ENCODE results near the gene E4F1.
"Not testable (repeated sequence)": the region's sequence is repeated elsewhere in the genome, so short reads cannot be mapped to it uniquely, and the experiment has no call there.

Gene E4F1

DNA sequence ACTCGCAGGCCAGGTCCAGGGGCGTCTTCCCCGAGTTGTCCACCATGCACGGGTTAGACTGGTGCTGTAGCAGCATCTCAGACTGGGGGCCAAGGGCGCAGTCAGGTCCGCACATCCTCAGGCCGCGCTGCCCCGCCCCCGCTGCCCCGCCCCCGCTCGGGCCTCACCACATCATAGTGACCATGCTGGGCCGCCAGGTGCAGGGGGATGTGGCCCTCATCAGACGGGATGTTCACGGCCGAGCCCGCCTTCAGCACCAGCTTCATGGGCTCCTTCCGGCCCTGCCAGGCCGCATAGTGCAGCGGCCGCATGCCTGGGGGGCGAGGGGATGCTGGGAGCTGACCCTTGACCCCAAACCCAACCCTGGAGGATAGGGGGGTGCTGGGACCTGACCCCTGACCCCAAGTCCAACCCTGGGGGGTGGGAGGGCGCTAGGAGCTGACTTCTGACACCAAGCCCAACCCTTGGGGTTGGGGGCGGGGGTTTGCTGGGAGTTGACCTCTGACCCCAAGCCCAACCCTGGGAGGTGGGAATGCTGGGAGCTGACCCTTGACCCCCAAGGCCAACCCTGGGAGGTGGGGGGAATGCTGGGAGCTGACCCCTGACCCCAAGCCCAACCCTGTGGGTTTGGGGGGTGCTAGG is 34.0 kb upstream of the E4F1 start:
- DNase-seq (ENCODE audit: low spot score), result no peak

DNA sequence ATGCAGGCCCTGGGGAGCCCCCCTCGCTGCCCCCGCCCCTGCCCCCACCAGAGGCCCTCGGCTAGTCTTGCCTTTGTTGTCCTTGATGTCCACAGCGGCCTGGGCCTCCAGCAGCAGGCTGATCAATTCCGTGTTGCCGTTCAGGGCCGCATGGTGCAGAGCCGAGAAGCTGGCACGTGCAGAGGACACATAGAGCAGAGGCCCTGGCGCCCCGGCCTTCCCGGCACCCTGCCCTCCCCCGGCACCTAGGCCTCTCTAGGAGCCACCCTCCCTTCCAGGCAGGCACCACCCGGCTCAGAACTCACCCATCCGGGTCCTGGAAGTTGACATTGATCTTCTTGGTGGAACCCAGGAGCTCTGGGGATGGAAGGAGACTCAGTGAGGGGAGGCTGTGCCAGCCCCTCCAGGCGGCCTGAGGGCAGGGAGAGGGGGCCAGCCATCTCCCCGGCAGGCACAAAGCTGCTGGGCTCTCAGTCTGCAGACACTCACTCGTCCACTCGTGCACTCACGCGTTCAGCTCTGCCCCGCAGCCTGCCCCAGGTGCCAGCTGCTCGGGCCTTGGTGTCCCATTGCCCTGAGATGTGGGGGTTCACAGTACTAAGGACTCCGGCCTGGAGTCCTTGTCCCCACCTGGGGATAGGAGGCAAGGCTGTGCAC is 33.3 kb upstream of the E4F1 start:
- no peak for DNase-seq (ENCODE audit: low spot score)

DNA sequence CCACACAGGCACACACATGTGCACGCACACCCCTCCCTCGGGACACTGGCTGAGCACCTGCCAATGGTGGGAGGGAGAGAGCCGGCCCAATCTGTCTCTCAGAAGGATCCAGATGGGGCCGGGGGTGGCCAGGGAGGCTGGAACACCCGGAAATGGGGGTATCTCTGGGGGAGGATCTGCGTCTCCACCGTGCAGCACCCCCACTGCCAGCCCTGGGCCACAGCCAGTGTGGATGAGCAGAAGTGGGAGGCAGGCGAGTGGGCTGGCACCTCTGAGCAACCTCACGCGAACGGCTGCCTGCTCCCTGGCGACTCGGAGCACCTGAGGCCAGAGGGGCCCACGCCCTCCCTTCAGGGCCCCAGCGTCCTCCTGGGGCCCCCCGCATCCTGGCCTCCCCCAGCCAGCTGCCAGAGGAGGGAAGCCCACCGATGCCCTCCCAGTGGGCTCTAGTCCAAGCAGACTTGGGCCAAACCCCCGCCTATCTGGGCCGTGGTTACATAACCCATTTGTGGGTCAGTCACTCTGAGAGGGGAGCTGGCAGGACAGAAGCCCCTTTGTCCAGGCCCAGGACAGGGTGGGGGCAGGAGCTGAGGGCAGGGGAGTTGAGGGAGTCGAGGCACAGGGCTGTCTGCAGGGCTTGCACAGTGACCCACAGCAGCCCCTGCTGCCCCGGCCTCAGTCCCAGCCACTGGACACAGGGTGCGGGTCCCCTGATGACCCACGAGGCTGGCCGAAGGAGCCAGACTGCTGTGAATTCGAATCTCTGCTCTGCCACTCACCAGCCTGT is 32.5 kb upstream of the E4F1 start:
- no peak for DNase-seq (ENCODE audit: low spot score)

DNA sequence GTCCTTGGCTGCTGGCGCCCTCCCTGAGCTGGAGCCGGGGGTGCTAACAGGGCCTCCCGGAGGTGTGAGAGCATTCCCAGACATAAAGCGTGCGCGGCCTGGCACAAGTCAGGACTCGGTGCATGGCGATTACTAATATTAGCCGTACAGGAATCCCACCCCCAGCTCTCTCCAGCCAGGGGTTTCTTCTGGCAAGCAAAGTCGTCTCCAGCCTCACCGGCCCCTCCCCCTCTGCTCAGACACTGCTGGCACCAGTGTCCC is 32.0 kb upstream of the E4F1 start:
- DNase-seq (ENCODE audit: low spot score), result no peak

DNA sequence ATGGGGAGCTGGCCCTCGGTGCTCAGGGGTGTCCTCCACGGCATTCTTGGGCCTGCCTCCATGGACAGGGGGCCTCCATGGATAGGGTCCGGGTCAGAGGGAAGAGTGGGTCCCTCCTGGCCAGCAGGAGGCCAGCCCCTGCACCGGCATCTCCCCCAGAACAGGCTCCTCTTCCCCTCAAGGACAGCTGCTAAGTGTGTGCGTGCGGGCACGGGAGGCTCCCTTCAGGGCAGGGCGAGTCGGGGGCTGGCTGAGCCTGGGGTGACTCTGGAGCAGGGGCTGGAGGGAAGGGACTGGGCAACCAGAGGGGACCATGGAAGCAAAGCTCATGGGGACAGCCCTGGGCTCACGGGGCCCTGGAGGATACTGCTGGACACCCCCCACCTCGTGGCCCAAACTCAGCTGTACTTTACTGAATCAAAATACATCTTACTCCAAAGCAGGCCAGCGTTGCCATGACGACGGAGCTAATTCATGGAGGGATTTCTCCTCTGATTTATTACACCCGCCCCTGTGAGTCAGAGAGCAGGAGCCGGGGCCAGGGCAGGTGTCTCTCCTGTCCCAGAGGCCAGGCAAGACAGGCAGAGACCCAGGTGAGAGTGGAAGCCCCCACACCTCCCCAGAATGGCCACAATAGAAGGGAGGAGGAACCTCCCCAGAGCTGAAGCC is 29.1 kb upstream of the E4F1 start:
- no peak for DNase-seq (ENCODE audit: low spot score)

DNA sequence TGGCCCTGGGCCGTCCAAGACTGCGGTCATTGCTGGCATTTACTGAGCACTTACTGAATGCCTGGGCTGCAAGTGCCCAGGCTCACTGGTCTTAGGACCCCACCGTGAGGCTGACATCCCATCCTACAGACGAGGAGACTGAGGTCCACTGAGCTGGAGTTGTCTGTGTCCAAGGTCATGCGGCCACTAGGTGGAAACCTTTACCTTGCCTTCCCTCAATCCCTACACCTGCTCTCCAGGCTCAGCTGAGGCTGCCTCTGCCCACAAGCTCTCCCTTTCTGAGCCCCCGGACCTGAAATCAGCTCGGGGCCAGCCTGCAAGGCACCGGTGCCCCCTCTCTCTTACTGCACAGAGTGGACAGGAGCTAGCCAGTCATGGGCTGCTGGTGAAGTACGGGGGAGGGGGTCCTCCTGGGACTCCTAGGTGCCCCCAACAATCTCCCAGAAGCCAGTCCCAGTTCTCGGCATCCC is 28.5 kb upstream of the E4F1 start:
- peak; percentile 27 for DNase-seq (ENCODE audit: low spot score)

DNA sequence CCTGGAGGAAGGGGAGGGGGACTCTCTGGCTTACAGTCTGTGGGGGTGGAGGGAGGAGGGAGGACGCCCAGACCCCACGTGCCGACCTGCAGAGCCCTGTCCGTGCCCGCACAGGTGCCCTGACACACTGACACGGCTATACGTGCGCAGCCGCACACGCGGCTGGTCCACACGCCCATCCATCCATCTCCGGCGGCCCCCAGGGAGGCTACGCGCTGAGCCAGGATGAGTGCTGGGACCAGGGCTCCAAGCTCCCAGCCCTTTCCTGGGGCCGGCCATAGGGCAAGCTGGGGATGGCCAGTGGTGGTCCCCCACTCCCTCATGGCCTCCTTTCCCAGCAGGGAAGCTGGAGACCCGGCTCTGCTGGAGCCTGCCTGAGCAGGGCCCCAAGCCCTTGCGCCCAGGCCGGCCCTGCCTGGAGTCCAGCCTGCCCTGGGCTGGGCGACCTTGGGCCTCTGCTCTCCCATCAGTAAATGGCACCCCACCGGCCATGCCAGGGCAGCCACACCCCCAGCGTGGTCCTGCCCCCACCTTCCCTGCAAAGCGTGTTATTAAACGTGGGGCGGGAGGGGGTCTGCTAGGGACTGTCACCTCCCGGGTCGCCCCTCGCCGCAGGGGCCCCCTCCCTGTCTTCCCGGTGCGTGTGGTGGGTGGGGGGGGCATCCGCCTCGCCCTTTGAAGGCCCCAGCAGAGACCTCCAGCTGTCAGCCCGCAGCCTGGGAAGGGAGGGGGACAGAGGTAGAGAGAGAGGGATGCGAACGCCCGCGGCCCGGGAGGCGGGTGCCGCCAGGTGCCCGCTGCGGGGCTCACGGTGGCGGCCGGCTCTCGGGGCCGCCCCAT is 27.8 kb upstream of the E4F1 start:
- no peak for DNase-seq (ENCODE audit: low spot score)

DNA sequence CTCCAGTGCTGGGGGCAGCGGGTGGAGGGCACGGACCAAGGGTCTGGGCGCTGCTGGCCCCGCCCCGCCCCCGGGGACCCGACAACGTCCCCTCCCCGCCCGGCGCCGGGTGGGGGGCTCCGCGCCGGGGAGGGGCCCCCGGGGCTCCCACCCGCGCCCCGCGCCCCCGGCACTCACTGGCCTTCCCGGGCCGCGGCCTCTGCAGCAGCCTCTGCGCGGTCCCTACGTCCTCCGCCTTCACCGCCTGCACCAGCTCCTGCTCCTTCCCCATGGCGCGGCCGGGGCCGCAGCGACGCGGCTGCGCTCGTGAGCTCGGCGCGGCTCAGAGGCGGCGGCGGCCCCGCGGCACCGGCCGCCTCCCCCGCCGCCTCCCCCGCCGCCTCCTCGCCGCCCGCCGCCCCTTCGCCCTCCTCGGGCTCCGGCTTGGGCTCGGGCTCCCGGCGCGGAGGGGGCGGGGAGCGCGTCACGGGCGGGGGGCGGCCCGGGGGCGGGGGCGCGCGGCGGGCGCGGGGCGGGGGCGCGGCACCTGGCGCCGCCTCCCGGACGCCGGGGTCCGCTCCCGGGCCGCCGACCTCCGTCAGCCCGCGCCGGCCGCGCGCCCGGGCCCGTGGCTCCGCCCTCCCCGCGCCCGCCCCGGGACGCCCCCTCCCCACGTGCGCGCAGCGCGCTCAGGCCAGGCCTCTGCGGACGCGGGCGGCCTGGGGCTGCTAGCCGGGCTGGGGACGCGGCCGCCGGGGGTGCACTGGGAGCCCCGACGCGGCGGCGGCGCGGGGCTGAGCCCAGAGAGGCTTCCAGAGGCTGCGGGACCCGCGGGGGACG is 27.0 kb upstream of the E4F1 start, which contains the start of gene CASKIN1:
Gene CASKIN1 (minus strand): TSS at position 444 of the 819 bp plus-strand sequence. CDS start 173 bp downstream, at position 271.
- no peak for DNase-seq (ENCODE audit: low spot score)

DNA sequence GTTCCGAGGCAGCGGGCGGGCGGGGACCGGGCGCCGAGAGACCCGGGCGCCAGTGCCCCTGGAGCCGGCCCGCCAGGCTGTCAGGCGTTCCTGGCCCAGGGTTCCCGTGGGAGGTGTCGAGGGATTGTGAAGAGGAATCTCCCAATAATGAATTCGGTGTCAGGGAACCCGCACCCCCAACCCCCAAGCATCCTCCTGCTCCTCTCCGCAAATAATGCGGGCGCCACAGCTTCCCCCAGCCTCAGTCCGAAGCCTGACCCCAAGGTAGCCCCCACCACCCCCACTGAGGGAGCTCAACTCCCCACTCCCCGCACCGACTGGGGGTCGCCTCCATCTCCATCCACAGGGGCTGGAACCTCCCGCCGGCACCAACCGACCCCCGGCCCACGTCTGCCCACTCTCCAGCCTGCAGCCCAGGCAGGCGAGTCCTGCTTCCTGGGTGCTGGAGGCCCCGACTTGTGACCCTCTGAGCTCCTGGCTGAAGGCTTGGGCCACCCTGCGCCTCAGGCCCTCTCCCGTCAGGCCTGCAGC is 26.3 kb upstream of the E4F1 start:
- no peak for DNase-seq (ENCODE audit: low spot score)

DNA sequence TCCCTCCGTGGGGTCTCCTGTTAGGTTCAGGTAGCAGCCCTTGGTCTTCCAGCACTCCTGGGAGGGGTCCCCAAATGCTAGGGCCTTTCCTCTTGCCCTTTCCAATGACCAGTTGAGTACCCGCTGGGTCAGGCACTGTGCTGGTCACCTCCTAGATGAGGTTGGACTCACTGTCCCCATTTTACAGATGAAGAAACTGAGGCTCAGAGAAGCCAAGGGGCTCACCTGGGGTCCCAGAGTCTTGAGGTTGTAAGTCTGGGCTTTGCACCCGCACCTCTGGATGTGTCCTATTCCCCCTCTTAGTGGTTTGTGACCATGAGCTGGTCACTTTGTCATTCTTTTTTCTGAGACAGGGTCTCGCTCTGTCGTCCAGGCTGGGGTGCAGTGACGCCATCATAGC is 25.6 kb upstream of the E4F1 start:
- no peak for DNase-seq (ENCODE audit: low spot score)

DNA sequence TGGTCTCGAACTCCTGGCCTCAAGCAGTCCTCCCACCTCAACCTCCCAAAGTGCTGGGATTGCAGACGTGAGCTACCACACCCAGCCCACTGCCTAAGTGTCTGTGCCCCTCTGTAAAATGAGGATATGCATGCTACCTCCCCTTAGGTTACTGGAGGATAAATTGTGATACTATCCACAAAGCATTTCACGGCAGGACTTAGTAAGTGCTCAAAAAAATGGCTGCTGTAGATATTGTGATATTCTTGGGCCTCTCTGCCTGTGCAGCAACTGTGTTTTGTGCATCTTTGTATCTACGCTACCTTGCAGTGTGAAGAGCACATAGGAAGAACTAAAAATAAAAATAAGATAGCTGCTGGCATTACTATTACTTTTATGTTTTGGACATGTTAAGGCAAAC is 25.1 kb upstream of the E4F1 start:
- DNase-seq (ENCODE audit: low spot score), result no peak

DNA sequence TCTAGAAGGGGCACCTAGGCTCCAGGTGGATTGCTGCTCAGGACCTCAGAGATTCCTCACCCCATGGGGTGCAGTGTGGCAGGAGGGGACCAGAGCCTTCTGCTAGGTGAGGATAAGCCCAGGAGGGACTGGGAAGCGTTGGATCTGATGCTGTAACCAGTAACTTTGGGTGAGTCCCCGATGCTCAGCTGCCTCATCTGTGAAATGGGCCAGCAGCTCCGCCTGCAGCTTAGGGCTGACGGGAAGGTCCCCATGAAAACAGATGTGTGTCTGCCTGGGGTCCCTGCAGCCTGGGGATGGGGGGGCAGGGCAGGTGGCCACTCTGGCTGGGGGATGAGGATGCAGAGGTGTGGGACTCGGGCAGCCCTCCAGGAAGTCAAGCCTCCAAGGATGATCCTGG is 24.3 kb upstream of the E4F1 start:
- no peak for DNase-seq (ENCODE audit: low spot score)

DNA sequence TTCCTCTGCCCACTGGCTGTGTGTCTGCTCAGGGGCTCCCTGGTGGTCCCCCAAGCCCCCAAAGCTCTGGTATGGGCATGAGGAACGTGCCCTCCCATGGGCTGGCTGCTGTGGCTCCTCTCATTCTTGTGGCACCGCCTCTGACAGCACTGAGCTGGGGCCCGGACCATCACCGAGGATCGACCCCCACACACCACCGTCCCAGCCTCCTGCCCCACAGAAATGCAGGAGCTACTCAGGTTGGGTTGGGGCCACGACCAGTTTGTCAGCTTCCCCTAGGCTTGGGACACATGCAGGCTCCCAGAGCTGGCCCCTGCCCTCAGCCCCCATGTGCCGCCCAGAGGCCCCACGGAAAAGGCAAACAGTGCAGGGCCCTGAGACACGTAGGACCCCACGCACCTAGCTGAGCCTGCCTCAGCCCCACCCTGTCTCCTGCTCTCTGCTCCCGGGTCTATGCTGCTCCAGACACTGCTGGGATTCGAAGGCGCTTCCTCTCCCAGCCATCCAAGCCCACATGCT is 23.7 kb upstream of the E4F1 start:
- no peak for DNase-seq (ENCODE audit: low spot score)

DNA sequence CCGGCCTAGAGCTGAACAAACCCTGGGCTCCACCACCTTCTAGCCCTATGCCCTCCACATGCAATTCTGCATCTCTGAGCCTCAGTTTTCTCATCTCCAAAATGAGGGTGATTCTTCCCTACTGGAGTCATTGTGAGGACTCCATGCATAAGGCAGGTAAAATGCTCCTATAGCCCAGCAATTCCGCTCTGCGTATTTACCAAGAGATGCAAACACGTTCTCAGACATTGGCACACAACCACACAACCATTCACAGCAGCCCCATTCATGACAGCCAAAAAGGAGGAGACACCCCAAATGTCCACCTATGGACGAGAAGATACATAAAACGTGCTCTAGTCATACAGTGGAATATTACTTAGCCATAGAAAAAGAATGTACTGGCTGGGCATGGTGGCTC is 23.1 kb upstream of the E4F1 start:
- no peak for DNase-seq (ENCODE audit: low spot score)

DNA sequence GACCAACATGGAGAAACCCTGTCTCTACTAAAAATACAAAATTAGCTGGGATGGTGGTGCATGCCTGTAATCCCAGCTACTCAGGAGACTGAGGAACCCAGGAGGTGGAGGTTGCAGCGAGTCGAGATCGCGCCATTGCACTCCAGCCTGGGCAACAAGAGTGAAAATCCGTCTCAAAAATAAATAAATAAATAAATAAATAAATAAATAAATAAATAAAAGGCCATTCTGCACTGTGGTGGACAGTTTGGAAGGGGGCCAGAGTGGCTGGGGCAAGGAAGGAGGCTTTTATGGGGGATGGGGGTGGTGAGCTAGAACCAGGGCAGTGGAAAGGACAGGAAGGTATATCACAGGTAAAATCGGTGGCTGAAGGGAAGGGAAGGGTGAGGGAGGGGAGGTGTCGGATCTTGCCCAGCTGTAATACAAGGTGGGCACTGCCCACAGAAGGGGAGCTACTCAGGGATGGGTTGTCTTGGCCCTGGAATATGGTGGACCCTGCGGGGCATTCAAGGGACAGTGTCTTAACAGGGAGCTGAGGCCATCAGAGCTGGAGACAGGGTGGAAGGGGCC is 20.2 kb upstream of the E4F1 start:
- not testable (repeated sequence) for DNase-seq (ENCODE audit: low spot score)

DNA sequence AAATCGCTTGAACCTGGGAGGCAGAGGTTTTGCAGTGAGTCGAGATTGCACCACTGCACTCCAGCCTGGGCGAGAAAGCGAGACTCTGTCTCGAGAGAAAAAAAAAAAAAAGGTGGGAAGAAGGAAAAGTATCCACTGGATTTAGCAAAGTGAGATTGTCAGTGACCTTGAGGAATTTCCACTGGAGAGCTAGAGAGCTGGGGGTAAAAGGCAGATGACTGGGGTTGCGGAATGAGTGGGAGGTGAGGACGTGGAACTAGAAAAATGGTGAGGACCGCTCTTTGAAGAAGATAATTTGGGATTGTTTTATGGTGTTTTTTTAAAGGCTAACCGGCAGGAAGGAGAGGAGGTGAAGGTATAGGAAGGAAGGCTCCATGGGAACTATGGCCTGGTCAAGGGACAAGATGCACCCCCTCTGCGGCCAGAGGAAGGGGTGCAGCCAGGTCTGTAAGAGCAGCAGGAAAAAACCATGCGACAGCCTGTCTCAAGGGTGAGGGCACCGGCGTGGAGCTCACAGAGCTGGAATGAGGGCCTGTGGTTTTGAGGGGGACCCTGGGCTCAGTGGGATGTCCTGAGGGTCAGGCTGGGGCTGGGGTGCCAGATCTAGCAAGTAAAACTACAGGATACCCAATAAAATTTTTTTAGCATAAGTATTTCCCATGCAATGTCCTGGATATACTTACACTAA is 18.8 kb upstream of the E4F1 start:
- DNase-seq (ENCODE audit: low spot score), result no peak

DNA sequence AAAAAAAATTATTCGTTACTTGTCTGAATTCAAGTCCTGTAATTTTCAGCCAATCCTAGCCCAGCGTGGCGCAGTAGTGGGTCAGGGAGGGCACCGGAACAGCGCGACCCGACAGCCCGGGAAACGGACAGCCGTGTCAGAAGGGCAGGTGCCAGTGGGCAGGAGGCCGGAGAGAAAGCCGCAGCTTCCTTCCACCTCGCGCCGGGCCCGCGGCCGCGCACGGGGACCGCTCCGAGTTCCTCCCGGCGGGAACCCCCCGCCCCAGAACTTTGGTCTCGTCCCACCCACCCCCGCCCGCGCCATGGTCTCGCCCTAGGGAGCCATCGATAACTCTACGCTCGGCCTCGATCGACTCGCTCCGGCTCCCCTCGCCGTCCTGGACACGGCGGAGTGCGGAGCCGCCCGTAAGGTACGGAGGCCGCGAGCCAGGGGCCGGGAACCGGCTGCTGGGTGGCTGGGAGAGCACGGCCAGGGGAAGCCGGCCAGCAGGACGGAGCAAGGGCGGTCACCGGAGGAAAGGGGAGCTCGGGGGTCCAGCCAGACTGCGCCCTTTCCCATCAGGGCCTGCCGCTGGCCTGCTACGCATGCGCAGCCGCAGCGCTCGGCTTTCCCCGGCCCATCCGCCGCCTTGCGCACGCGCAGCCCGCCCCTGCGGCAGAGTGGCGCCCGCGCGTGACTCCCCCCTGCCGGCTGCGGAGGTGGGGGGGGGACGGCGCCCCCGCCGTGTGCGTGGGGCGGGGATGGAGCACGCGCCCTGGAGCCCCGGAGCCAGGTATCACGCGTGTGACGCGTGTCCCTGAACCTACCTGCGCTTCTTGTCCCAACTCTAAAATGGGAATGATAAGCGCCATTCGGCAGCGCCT is 18.1 kb upstream of the E4F1 start, which contains the start of gene MLST8:
Gene MLST8 (plus strand): TSS at position 351 of the 863 bp plus-strand sequence. CDS start 632 bp downstream, outside the sequence.
- peak; percentile 88 for DNase-seq (ENCODE audit: low spot score)

DNA sequence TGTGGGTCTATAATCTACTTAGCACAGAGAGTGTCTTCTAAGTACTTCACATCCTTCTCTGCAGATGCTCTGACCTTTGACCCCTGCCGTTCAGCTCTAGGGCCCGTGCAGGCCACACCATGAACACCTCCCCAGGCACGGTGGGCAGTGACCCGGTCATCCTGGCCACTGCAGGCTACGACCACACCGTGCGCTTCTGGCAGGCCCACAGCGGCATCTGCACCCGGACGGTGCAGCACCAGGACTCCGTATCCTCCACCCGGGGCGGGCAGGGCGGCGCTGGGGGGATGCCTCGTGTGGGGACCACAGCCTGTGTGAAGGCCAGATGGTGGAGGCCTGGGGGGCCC is 17.5 kb upstream of the E4F1 start:
- no peak for DNase-seq (ENCODE audit: low spot score)

DNA sequence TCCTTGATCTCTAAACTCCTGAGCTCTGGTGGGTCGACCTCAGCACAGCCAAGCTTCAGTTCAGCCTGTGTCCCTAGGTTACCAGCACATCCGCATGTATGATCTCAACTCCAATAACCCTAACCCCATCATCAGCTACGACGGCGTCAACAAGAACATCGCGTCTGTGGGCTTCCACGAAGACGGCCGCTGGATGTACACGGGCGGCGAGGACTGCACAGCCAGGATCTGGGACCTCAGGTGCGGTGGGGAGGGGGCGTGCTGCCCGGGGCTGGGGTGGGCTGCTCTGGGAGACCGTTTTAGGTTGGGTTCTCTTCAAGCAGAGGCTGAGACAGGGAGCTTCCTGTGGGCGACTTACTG is 17.0 kb upstream of the E4F1 start:
- no peak for DNase-seq (ENCODE audit: low spot score)

Measured in kidney capillary endothelial cell (primary cell).